PC-9 (cell line): ENCODE data around the gene TMCC1.

ENCODE experiments used
- EZH2 ChIP-seq: fragments of 200-600 bp; sonication (generic); IDR thresholded peaks from 2 replicates; pipeline ENCODE4 v1.8.0; 2017; ENCODE audit warnings: antibody characterized with exemption, low read depth
- TF ChIP-seq, protein P1 (sequence below): fragments of 200-600 bp; sonication (generic); conservative IDR thresholded peaks from 2 replicates; pipeline ENCODE4 v1.6.1; 2017; ENCODE audit warnings: mixed run types, antibody characterized with exemption, mild to moderate bottlenecking, moderate library complexity

- TF ChIP-seq, protein P1, sequence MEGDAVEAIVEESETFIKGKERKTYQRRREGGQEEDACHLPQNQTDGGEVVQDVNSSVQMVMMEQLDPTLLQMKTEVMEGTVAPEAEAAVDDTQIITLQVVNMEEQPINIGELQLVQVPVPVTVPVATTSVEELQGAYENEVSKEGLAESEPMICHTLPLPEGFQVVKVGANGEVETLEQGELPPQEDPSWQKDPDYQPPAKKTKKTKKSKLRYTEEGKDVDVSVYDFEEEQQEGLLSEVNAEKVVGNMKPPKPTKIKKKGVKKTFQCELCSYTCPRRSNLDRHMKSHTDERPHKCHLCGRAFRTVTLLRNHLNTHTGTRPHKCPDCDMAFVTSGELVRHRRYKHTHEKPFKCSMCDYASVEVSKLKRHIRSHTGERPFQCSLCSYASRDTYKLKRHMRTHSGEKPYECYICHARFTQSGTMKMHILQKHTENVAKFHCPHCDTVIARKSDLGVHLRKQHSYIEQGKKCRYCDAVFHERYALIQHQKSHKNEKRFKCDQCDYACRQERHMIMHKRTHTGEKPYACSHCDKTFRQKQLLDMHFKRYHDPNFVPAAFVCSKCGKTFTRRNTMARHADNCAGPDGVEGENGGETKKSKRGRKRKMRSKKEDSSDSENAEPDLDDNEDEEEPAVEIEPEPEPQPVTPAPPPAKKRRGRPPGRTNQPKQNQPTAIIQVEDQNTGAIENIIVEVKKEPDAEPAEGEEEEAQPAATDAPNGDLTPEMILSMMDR = no peak
- no peak for TF ChIP-seq EZH2
These were observed 134.7 kb downstream of the TMCC1 start for GRCh38 chr3:129758785-129759320.
